Testis (tissue), 2 donors: ENCODE results near the gene EPPIN.

Experiments
- POLR2A ChIP-seq: fragments of 450-650 bp; IDR thresholded peaks from one replicate; pipeline ENCODE4 v1.6.1; 2017; ENCODE audit warnings: antibody characterized with exemption, mild to moderate bottlenecking, moderate library complexity
- TF ChIP-seq, protein P1 (sequence below), 3 experiments: fragments of 450-650 bp in 2 of 3; fragments of 200-600 bp in 1 of 3; sonication (generic) in 1 of 3; IDR thresholded peaks; one replicate each; pipeline ENCODE4 v1.5.1; 2016 to 2019; ENCODE audit warnings: antibody characterized with exemption in 3 of 3, mild to moderate bottlenecking in 2 of 3, moderate library complexity in 1 of 3

- TF ChIP-seq, protein P1, sequence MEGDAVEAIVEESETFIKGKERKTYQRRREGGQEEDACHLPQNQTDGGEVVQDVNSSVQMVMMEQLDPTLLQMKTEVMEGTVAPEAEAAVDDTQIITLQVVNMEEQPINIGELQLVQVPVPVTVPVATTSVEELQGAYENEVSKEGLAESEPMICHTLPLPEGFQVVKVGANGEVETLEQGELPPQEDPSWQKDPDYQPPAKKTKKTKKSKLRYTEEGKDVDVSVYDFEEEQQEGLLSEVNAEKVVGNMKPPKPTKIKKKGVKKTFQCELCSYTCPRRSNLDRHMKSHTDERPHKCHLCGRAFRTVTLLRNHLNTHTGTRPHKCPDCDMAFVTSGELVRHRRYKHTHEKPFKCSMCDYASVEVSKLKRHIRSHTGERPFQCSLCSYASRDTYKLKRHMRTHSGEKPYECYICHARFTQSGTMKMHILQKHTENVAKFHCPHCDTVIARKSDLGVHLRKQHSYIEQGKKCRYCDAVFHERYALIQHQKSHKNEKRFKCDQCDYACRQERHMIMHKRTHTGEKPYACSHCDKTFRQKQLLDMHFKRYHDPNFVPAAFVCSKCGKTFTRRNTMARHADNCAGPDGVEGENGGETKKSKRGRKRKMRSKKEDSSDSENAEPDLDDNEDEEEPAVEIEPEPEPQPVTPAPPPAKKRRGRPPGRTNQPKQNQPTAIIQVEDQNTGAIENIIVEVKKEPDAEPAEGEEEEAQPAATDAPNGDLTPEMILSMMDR (IDR thresholded peaks at IDR 0.05): no peak
- no peak for TF ChIP-seq POLR2A
Observed at GRCh38 chr20:45547206-45547770, at the start of gene EPPIN.
